GM18520 (cell line): ENCODE results near the gene RAB8B.

ENCODE experiments used
- ATAC-seq: cut with Tn5 transposase; IDR thresholded peaks from one replicate; pipeline ENCODE4 v1.9.1; 2021; ENCODE audit not compliant: unreplicated experiment

The RAB8B gene

GRCh38 chr15:63181648-63182047, 7.8 kb upstream of the RAB8B start:
- no peak for ATAC-seq

- ATAC-seq, result no peak
These were observed 4.2 kb upstream of the RAB8B start for GRCh38 chr15:63185206-63185605.

- no peak for ATAC-seq
These were observed 3.3 kb upstream of the RAB8B start for GRCh38 chr15:63186065-63186464.

GRCh38 chr15:63187589-63188226, 1.7 kb upstream of the RAB8B start:
- ATAC-seq, result no peak

- ATAC-seq, result no peak
These were observed 1.0 kb upstream of the RAB8B start for GRCh38 chr15:63188247-63188925.

GRCh38 chr15:63189941-63190768, 749 bp downstream of the RAB8B start:
- ATAC-seq, result no peak

GRCh38 chr15:63190769-63191649, 1.6 kb downstream of the RAB8B start:
- ATAC-seq, result no peak

- ATAC-seq, result peak; percentile 34
These were observed 2.7 kb downstream of the RAB8B start for GRCh38 chr15:63191895-63192618.

- no peak for ATAC-seq
These were observed 3.3 kb downstream of the RAB8B start for GRCh38 chr15:63192619-63193206.

GRCh38 chr15:63194302-63194701, 4.9 kb downstream of the RAB8B start:
- ATAC-seq, result no peak

- no peak for ATAC-seq
These were observed 5.6 kb downstream of the RAB8B start for GRCh38 chr15:63194880-63195568.

- ATAC-seq, result no peak
These were observed 6.2 kb downstream of the RAB8B start for GRCh38 chr15:63195569-63196015.

- ATAC-seq, result no peak
These were observed 7.4 kb downstream of the RAB8B start for GRCh38 chr15:63196842-63197241.

- no peak for ATAC-seq
These were observed 8.2 kb downstream of the RAB8B start for GRCh38 chr15:63197626-63198025.

GRCh38 chr15:63198371-63199250, 9.2 kb downstream of the RAB8B start:
- no peak for ATAC-seq

GRCh38 chr15:63200464-63201249, 11.3 kb downstream of the RAB8B start:
- ATAC-seq, result no peak

- ATAC-seq, result no peak
These were observed 13.5 kb downstream of the RAB8B start for GRCh38 chr15:63202861-63203260.
